NOMO-1 (cell line): ENCODE measurements around the gene SNRPD1.
"Not testable (repeated sequence)": the region's sequence is repeated elsewhere in the genome, so short reads cannot be mapped to it uniquely, and the experiment has no call there.

Experiments
- DNase-seq, 2 experiments: peaks; one replicate each; lab custom pipeline; 2025; ENCODE audit not compliant: unreplicated experiment in 2 of 2; lab: John Stamatoyannopoulos, UW

Gene SNRPD1

DNA sequence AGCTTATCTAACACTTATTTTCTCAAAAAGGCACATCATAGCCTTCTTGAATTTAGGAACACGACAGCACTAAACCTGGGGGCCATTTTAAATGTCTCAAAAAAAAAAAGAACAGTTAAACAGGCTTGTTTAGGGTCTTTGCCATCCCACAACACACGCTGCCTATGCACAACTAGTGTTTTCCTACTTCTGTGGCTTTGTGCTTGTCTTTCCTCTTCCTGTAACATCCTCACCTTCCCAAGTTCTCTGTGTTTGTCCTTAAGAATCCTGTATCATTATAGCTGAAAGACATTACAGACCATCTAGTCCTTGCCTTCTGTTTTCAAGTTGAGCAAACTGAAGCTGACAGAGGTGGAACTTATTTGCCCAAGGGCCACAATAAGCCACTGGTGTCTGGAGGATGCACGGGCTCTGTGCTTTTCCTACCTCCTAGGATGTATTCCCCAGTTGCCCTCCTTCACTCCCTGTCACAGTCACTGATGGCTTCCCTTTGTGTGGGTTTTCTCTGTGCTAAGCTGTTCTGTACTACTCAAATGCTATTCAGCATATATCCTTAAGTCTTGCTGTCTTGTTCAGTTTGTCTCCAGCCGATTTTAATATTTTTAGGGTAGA lies 22.6 kb downstream of the SNRPD1 start:
- DNase-seq = no peak

GRCh38 chr18:21636769-21637168 lies 24.7 kb downstream of the SNRPD1 start:
- no peak for DNase-seq

DNA sequence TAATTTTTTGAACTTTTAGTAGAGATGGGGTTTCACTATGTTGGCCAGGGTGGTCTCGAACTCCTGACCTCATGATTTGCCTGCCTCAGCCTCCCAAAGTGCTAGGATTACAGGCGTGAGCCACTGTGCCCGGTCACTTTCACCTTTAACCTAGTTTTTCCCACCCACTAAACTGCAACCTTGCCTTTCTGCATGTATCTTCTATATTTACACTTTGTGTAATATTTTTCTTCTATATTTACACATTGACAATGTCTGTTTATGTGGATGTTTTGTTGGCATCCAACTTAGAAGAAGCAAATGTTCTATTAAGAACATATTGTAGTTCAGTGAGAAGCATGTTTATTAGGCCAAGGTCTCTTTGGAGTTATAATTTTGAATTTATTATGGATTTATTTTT lies 26.7 kb downstream of the SNRPD1 start:
- no peak for DNase-seq

DNA sequence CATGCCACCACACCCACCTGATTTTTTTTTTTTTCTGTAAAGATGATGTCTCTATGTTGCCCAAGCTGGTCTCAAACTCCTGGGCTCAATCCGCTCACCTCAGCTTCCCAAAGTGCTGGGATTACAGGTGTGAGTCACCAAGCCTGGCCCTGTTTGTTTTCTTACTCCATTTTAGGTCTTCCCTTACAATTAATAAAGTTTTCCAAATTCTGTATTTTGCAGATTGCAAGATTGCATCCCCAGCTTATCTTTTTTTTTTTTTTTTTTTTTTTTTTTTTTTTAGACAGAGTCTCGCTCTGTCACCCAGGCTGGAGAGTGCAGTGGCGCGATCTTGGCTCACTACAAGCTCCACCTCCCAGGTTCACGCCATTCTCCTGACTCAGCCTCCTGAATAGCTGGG lies 28.3 kb downstream of the SNRPD1 start:
- DNase-seq = not testable (repeated sequence)

GRCh38 chr18:21650311-21650710 lies 38.2 kb downstream of the SNRPD1 start:
- no peak for DNase-seq

DNA sequence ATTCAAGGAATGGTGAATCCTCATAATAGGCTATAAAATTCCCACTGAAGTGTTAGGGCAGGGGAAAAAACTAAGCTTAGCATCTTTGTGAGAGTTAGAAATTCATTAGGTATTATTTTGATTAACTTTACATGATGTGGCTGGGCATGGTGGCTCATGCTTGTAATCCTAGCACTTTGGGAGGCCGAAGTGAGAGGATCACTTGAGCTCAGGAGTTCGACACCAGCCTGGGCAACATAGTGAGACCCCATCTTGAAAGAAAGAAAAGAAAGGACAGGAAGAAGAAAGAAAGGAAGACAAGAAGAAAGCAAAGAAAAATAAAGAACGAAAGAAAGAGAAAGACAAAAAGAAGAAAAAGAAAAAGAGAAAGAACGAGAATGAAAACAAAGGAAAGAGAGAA lies 40.0 kb downstream of the SNRPD1 start:
- DNase-seq = no peak

DNA sequence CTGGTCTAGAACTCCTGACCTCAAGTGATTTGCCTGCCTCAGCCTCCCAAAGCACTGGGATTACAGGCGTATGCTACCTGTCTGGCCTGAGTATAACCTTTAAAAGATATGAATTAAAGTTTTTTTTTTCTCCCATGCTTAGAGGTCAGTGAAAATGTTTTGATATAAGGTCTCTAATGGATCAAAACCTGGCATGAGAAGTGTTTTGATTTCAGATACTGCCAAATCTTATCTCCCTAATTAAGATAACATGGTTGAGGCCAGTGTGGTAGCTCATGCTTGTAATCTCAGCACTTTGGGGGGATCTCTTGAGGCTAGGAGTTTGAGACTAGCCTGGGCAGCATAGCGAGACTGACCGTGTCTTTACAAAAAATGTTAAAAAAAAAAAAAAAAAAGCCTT lies 41.2 kb downstream of the SNRPD1 start:
- DNase-seq = no peak

DNA sequence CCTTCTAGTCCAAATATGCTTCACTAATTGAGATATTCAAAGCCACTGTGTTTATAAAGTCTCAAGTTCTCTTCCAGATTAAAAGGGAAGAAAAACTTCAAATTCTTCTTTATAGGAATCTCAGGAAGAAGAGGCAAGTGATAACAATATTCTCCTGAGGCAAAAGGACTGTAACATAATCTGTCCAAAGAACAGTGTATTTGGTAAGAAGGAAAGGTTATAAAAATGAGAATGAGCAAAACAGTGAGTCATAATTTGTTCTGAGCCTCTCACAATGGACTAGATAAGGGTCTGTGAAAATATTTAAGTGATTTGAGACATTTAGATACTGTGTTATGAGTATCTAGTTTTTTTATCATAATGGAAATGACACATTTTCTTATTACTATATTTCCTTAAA lies 44.3 kb downstream of the SNRPD1 start:
- DNase-seq = no peak

- DNase-seq = no peak
Observed at GRCh38 chr18:21660078-21660477, 48.0 kb downstream of the SNRPD1 start.

DNA sequence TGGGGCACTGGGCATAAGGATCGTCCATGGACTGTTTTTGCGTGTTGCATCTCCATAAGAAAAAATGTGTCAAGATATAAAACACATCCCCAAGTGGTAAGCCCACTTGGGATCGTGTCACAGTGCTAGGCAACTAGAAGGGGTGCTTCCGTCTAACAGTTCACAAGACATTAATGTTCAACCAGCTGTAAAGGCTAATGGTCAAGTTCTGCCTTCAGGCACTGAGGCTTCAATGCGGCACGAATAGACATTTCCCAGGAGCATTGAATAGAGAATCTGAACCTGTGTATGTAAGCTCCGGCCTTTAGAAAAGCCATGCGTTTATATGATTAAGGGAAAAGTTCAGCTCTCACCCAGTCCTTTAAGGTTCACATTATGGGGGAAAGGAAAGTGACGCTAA lies 50.5 kb downstream of the SNRPD1 start:
- DNase-seq = no peak

DNA sequence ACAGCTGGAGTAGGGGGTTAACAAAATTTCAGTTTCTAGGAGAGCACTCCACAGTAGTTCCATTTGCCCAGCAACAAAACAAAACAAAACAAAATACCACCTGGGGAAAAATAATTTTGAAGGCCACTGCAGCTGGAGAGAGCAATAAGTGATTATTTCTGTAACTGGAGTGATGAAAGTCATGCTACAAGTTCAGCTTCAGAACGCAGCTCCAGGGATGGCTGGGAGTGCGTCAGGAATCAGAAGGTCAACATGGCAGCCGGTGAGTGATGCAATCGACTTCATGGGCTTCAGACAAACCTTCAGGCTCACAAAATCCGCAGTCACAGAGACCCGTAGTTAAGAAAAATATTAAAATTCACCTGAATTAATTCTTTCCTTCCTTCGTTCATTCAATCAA lies 51.5 kb downstream of the SNRPD1 start:
- DNase-seq = no peak

DNA sequence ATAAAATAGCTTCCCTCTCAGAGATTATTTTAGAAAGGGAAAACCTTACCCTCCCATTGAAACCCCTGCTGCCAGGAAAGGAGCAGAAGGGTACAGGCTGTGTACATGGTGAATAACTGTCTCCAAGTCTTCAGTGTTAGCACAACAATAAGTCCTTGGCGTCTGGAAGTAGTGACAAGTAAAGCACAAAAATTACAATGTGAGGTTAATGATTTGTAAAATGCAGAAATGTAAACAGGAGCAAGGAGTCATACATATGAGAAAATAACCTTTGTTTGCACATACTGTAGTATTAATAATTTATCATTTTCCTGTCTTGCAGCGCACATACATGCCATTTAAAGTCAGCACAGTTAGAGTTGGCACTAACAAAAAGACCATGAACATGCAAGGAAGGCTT lies 52.0 kb downstream of the SNRPD1 start:
- DNase-seq = no peak

GRCh38 chr18:21669736-21670285 lies 57.7 kb downstream of the SNRPD1 start:
- DNase-seq = no peak

DNA sequence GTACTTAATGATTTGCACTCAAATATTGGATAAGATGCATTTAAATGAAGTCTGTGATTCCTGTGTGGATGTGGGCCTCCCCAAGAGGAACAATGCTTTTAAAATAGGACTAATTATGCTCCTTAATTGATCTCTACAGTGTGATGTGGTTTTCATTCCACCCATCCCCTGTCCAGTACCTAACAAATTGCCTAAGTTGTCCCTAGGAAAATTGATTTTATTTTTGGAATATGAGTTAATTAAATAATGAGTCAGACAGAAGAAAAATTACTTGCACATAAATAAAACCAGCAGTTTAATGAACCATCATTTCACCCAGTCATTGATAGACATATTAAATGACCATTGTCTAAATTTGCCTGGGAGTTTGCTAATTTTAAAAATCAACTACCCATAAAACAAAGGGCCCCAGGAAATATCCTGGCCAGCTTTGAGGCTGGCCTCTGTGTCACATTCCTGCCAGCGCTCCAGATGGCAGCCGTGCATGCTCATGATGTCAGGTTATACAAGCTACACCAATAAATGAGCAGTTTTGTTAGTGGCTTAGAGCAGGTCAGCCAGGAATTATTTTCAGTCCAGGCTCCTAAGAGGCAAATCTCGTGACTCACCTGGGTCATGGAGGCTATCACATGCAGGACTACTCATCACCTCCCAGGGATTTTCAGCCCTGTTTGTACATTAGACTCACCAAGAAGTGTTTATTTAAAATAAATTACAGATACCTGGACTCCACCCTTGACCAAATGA lies 60.6 kb downstream of the SNRPD1 start:
- DNase-seq = no peak

DNA sequence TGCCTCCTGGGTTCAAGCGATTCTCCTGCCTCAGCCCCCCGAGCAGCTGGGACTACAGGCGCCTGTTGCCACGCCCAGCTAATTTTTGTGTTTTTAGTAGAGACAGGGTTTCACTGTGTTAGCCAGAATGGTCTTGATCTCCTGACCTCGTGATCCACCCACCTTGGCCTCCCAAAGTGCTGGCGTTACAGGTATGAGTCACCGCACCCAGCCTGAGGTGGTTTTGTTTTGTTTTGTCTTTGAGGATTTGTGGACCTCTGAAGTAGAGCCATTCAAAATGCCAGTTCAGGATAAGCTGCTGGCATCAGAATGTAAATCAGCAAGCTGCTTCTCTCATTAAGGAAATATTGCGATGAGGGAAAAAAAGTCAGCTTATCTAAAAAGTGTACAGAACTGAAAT lies 63.2 kb downstream of the SNRPD1 start:
- not testable (repeated sequence) for DNase-seq

DNA sequence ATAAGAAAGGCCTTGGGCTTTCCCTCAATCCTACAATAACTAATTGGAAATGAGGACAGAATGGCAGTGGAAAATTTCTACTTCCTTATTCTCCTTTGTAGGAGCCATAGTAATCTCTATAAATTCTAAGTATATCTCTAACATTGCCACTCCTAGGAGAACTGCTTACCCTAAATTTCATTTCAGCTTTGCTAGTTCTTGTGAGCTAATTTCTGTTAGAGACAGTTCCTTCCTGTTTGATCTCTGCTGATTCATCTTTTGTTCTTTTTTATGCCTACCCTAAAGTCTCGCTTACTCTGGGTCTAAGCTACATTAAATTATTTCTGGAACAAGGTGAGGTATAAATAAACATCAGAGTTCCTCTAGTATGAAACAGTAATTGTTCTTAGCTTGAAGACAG lies 66.7 kb downstream of the SNRPD1 start:
- peak; percentile 3 to 53 for DNase-seq

DNA sequence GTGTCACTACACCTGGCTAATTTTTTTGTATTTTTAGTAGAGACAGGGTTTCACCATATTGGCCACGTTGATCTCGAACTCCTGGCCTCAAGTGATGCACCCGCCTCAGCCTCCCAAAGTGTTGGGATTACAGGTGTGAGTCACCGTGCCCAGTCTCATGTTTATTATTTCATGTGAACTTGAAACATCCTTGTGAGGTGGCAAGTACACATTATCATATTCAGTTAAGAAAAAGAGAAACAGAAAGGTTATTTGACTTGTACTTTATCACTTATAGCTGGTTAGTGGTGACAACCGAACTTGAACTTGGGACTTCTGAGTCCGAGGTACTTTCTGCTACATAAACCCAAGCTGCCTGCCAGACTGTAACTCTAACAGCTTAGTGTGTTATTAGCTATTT lies 68.0 kb downstream of the SNRPD1 start:
- no peak for DNase-seq

- peak; percentile 26 to 77 for DNase-seq
Observed at GRCh38 chr18:21682371-21683051, 70.4 kb downstream of the SNRPD1 start.
